GM23248 (cell line): ENCODE measurements around the gene PAQR4. TPM values are rescaled to one million over a fixed set of nuclear protein-coding genes. Genes with fewer than 3 reads are reported as not detected.

Experiments used
- DNase-seq: peaks from one replicate; pipeline ENCODE4 v3.0.0-alpha.2; 2015
- H2AFZ ChIP-seq: fragments of 200-600 bp; sonication (generic); 2 replicates; pipeline ENCODE4 v1.6.1; 2016; ENCODE audit warnings: antibody characterized with exemption
- H3F3A ChIP-seq: fragments of 200-600 bp; sonication (generic); 2 replicates; pipeline ENCODE4 v1.6.1; 2016; ENCODE audit warnings: mild to moderate bottlenecking, antibody characterized with exemption, mixed run types; ENCODE audit not compliant: insufficient read depth
- H3K27ac ChIP-seq: fragments of 200-600 bp; sonication (generic); 2 replicates; pipeline ENCODE4 v1.5.1; 2016; ENCODE audit warnings: mild to moderate bottlenecking
- H3K27me3 ChIP-seq: fragments of 200-600 bp; sonication (generic); replicated peaks from 2 replicates; pipeline ENCODE4 v1.6.1; 2016; ENCODE audit warnings: mild to moderate bottlenecking; ENCODE audit not compliant: insufficient read depth
- H3K36me3 ChIP-seq: fragments of 200-600 bp; sonication (generic); 2 replicates; pipeline ENCODE4 v1.6.1; 2016; ENCODE audit warnings: low read depth, mild to moderate bottlenecking
- H3K4me1 ChIP-seq: fragments of 200-600 bp; sonication (generic); 2 replicates; pipeline ENCODE4 v1.6.1; 2016; ENCODE audit warnings: mild to moderate bottlenecking; ENCODE audit not compliant: insufficient read depth
- H3K4me2 ChIP-seq: fragments of 200-600 bp; sonication (generic); one replicate; pipeline ENCODE4 v1.6.1; 2016; ENCODE audit warnings: mild to moderate bottlenecking; ENCODE audit not compliant: unreplicated experiment
- H3K4me3 ChIP-seq: fragments of 200-600 bp; sonication (generic); 2 replicates; pipeline ENCODE4 v1.5.1; 2016; ENCODE audit warnings: mild to moderate bottlenecking
- H3K79me2 ChIP-seq: fragments of 200-600 bp; sonication (generic); 2 replicates; pipeline ENCODE4 v1.6.1; 2016; ENCODE audit warnings: mild to moderate bottlenecking; ENCODE audit not compliant: insufficient read depth
- H3K9ac ChIP-seq: fragments of 200-600 bp; sonication (generic); 2 replicates; pipeline ENCODE4 v1.6.1; 2016; ENCODE audit warnings: mild to moderate bottlenecking
- H3K9me2 ChIP-seq: fragments of 200-600 bp; sonication (generic); 2 replicates; pipeline ENCODE4 v1.6.1; 2016; ENCODE audit warnings: mixed run types, mild to moderate bottlenecking, moderate library complexity; ENCODE audit not compliant: insufficient read depth
- H3K9me3 ChIP-seq: fragments of 200-600 bp; sonication (generic); one replicate; pipeline ENCODE4 v1.6.1; 2017; ENCODE audit warnings: low read depth
- H4K20me1 ChIP-seq: fragments of 200-600 bp; sonication (generic); 2 replicates; pipeline ENCODE4 v1.6.0; 2016; ENCODE audit not compliant: insufficient read depth
- EZH2 ChIP-seq: fragments of 200-600 bp; sonication (generic); IDR thresholded peaks from 2 replicates; pipeline ENCODE4 v1.6.1; 2018; ENCODE audit warnings: antibody characterized with exemption, mild to moderate bottlenecking; ENCODE audit not compliant: insufficient read depth, poor library complexity, severe bottlenecking
- EZH2phosphoT487 ChIP-seq: fragments of 200-600 bp; sonication (generic); IDR thresholded peaks from 2 replicates; pipeline ENCODE4 v1.6.1; 2018; ENCODE audit warnings: antibody characterized with exemption, moderate library complexity, mild to moderate bottlenecking, low read depth; ENCODE audit not compliant: insufficient read depth
- WGBS, 2 experiments: methylation state at CpG; one replicate each; pipeline ENCODE4 v1.1.6; 2015 to 2017; ENCODE audit warnings: low lambda C conversion rate in 2 of 2, low coverage in 1 of 2; ENCODE audit errors: missing lambda C conversion rate in 2 of 2; 5-methylcytosine and 5-hydroxymethylcytosine counted together
- in situ Hi-C: fragments of 300-500 bp; cut with MboI; formaldehyde crosslinking; loops from 2 replicates; pipeline ENCODE4 v1.15.0; 2020
- polyA plus RNA-seq: library from polyadenylated mRNA; unstranded; fragments of >200 nt; fragmentation: Nextera tagmentation; extraction: Ambion mirVana; gene quantifications from 2 replicates; pipeline ENCODE4 v1.2.1, GENCODE V29; 2016
- total RNA-seq: library from RNA; depleted of rRNA; stranded (reverse); fragments of >200 nt; shearing (Covaris generic); gene quantifications from 2 replicates; pipeline ENCODE4 v1.2.3, GENCODE V29; 2014

Gene PAQR4
- total and polyA plus RNA-seq, 2 experiments from 2014 or later = 5.1 to 7.7 TPM

- Histone ChIP-seq H3F3A (no peaks in the 10 kb centered on the region), H3K36me3 (no peaks in the 10 kb centered on the region), H4K20me1 (no peaks in the 10 kb centered on the region), H3K27me3 (peaks cover 13% of the 10 kb centered on the region; the same call in 1 of the 2 replicates), H3K4me3 (no peak overlapping the region), H3K9me2 (no peaks in the 10 kb centered on the region), H3K4me1 (peaks cover 6% of the 10 kb centered on the region; the same call in 1 of the 2 replicates), H3K27ac (no peak overlapping the region), H2AFZ (no peak overlapping the region), H3K79me2 (no peaks in the 10 kb centered on the region), H3K9ac (no peak overlapping the region), H3K9me3 (no peaks in the 10 kb centered on the region), H3K4me2 (no peak overlapping the region)
- in situ Hi-C loops = no loop called here
- TF ChIP-seq EZH2phosphoT487 = no peak
- TF ChIP-seq EZH2 = no peak
- no peak for DNase-seq
- WGBS, 2 experiments = 28 to 29% methylated on average over 17 of the region's 27 CpGs
Measured at GRCh38 chr16:3013491-3013951, 44.4 kb downstream of the PAQR4 start.

DNA sequence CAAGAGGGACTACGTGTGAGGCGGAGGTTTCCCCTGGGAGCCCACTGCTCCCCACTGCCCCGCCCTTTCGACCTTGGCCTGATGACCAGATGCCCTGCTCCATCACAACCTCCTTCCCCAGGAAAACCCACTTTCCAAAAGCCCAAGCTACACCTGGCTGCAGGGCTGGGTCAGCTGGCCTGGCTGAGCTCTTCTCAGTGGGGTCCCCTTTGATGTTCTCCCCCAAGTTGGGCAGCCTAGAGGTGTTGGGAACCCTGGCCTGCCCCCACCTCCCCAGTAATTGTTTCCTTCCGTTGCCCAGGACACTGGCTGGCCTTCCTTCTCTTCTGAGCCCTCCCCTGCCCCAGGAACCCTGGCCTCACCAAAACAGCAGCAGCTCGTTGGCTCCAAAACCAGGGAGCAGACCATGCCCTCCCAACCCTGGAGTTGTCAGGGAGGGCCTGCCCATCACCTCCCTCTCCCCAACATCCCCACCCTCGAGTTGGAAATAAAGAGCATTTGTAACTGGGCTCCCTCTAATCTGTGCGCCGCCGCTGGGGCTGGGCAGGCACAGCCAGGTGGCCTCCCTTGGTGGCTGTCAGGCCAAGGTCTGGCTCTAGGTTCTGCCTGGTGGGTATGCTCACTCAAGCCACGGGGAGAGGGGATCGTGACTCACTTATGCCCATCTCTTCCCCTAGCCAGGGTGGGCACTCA lies 45.0 kb downstream of the PAQR4 start:
- DNase-seq = no peak
- H3K4me2 ChIP-seq = no peak overlapping the region
- H4K20me1 ChIP-seq = no peaks in the 10 kb centered on the region
- in situ Hi-C loops = no loop called here
- no peak overlapping the region for H2AFZ ChIP-seq
- H3K9ac ChIP-seq = no peak overlapping the region
- H3K9me2 ChIP-seq = no peaks in the 10 kb centered on the region
- H3K9me3 ChIP-seq = no peaks in the 10 kb centered on the region
- H3K36me3 ChIP-seq = no peaks in the 10 kb centered on the region
- H3K79me2 ChIP-seq = no peaks in the 10 kb centered on the region
- TF ChIP-seq EZH2phosphoT487 = no peak
- no peak for TF ChIP-seq EZH2
- H3K4me1 ChIP-seq = peaks cover 6% of the 10 kb centered on the region; the same call in 1 of the 2 replicates
- 41 to 43% methylated on average over 10 to 12 of the region's 12 CpGs for WGBS, 2 experiments
- H3F3A ChIP-seq = no peaks in the 10 kb centered on the region
- no peak overlapping the region for H3K27ac ChIP-seq
- peaks cover 13% of the 10 kb centered on the region; the same call in 1 of the 2 replicates for H3K27me3 ChIP-seq
- H3K4me3 ChIP-seq = no peak overlapping the region

DNA sequence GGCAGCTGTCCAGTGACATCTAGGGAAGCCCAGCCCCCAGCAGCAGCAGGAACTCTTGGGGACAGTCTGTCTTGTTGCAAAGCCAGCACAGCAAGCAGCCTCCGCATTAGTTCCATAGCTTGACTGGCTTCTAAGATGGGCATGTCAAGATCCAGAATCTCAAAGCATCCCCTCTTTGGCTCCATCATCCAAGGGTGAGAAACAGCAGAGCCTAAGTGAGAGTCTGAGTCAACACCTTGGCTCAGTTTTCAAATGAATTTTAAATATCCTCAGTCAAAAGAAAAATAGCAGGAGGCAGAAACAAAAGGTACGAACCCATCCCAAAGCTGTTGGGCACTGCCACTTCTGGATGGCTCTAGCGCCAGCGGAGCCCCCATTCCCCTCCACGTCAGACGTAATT lies 45.8 kb downstream of the PAQR4 start:
- no peak overlapping the region for H2AFZ ChIP-seq
- peaks cover 13% of the 10 kb centered on the region; the same call in 1 of the 2 replicates for H3K27me3 ChIP-seq
- H3F3A ChIP-seq = no peaks in the 10 kb centered on the region
- no peak for TF ChIP-seq EZH2phosphoT487
- no peak for TF ChIP-seq EZH2
- no peak overlapping the region for H3K4me2 ChIP-seq
- no peak overlapping the region for H3K9ac ChIP-seq
- H3K9me3 ChIP-seq = no peaks in the 10 kb centered on the region
- no peaks in the 10 kb centered on the region for H3K79me2 ChIP-seq
- H3K4me3 ChIP-seq = no peak overlapping the region
- WGBS, 2 experiments = 83 to 85% methylated on average over 6 of the region's 6 CpGs
- H3K36me3 ChIP-seq = no peaks in the 10 kb centered on the region
- no peaks in the 10 kb centered on the region for H4K20me1 ChIP-seq
- DNase-seq = no peak
- H3K4me1 ChIP-seq = peaks cover 6% of the 10 kb centered on the region; the same call in 1 of the 2 replicates
- H3K9me2 ChIP-seq = no peaks in the 10 kb centered on the region
- no peak overlapping the region for H3K27ac ChIP-seq
- in situ Hi-C loops = no loop called here

GRCh38 chr16:3015865-3016521 lies 46.8 kb downstream of the PAQR4 start:
- no peaks in the 10 kb centered on the region for H3K36me3 ChIP-seq
- peaks cover 6% of the 10 kb centered on the region; the same call in 1 of the 2 replicates for H3K4me1 ChIP-seq
- in situ Hi-C loops = no loop called here
- no peak overlapping the region for H3K4me2 ChIP-seq
- peaks cover 13% of the 10 kb centered on the region; the same call in 1 of the 2 replicates for H3K27me3 ChIP-seq
- no peak for TF ChIP-seq EZH2phosphoT487
- TF ChIP-seq EZH2 = no peak
- no peak overlapping the region for H3K27ac ChIP-seq
- no peaks in the 10 kb centered on the region for H3K9me2 ChIP-seq
- WGBS, 2 experiments = 78 to 87% methylated on average over 13 of the region's 13 CpGs
- DNase-seq = no peak
- H3K9ac ChIP-seq = no peak overlapping the region
- H3K79me2 ChIP-seq = no peaks in the 10 kb centered on the region
- no peak overlapping the region for H2AFZ ChIP-seq
- peaks cover 4% of the 10 kb centered on the region; the same call in 1 of the 2 replicates for H3F3A ChIP-seq
- H3K9me3 ChIP-seq = no peaks in the 10 kb centered on the region
- no peak overlapping the region for H3K4me3 ChIP-seq
- no peaks in the 10 kb centered on the region for H4K20me1 ChIP-seq
